OCI-LY1 (cell line): ENCODE results near the gene ISCA1.

Experiments used
- H2AFZ ChIP-seq: fragments of 200-600 bp; sonication (generic), shearing (Covaris generic); 2 replicates; pipeline ENCODE4 v1.6.0; 2014; ENCODE audit warnings: antibody characterized with exemption, mild to moderate bottlenecking, low read length
- H3F3A ChIP-seq: fragments of 200-600 bp; sonication (generic), shearing (Covaris generic); 2 replicates; pipeline ENCODE4 v1.6.0; 2014; ENCODE audit warnings: mild to moderate bottlenecking, antibody characterized with exemption, low read length, moderate library complexity; ENCODE audit not compliant: insufficient read depth
- H3K27ac ChIP-seq: fragments of 200-600 bp; sonication (generic); 2 replicates; pipeline ENCODE4 v1.5.1; 2014; ENCODE audit warnings: low read length, mixed run types, mild to moderate bottlenecking, low read depth; ENCODE audit not compliant: poor library complexity, severe bottlenecking
- H3K27me3 ChIP-seq: fragments of 200-600 bp; sonication (generic); 2 replicates; pipeline ENCODE4 v1.6.0; 2014; ENCODE audit warnings: antibody characterized with exemption, mild to moderate bottlenecking, low read length, moderate library complexity; ENCODE audit not compliant: insufficient read depth
- H3K36me3 ChIP-seq: fragments of 200-600 bp; sonication (generic); 2 replicates; pipeline ENCODE4 v1.6.1; 2014; ENCODE audit warnings: mild to moderate bottlenecking, antibody characterized with exemption, low read length, moderate library complexity, mixed read lengths; ENCODE audit not compliant: insufficient read depth
- H3K4me1 ChIP-seq: fragments of 200-600 bp; sonication (generic); 2 replicates; pipeline ENCODE4 v1.5.1; 2014; ENCODE audit warnings: mild to moderate bottlenecking, low read length, moderate library complexity; ENCODE audit not compliant: insufficient read depth, severe bottlenecking
- H3K4me2 ChIP-seq: fragments of 200-600 bp; sonication (generic), shearing (Covaris generic); 2 replicates; pipeline ENCODE4 v1.6.1; 2014; ENCODE audit warnings: low read length
- H3K4me3 ChIP-seq: fragments of 200-600 bp; sonication (generic); 2 replicates; pipeline ENCODE4 v1.5.1; 2014; ENCODE audit warnings: low read length, low read depth, mild to moderate bottlenecking, mixed read lengths; ENCODE audit not compliant: poor library complexity, severe bottlenecking
- H3K79me2 ChIP-seq: fragments of 200-600 bp; shearing (Covaris generic); 2 replicates; pipeline ENCODE4 v1.6.1; 2016; ENCODE audit warnings: mixed run types, low read length, mixed read lengths; ENCODE audit not compliant: insufficient read depth
- H3K9ac ChIP-seq: fragments of 200-600 bp; sonication (generic), shearing (Covaris generic); 2 replicates; pipeline ENCODE4 v1.6.1; 2014; ENCODE audit warnings: mild to moderate bottlenecking, low read length, mixed read lengths
- H3K9me2 ChIP-seq: fragments of 200-600 bp; sonication (generic), shearing (Covaris generic); 2 replicates; pipeline ENCODE4 v1.6.1; 2014; ENCODE audit warnings: low read depth, mild to moderate bottlenecking, low read length, mixed read lengths
- H3K9me3 ChIP-seq: fragments of 200-600 bp; shearing (Covaris generic); 2 replicates; pipeline ENCODE4 v1.6.1; 2014; ENCODE audit warnings: low read length, mixed read lengths
- H4K20me1 ChIP-seq: fragments of 200-600 bp; sonication (generic), shearing (Covaris generic); 2 replicates; pipeline ENCODE4 v1.6.0; 2016; ENCODE audit warnings: mild to moderate bottlenecking, low read length; ENCODE audit not compliant: insufficient read depth
- CTCF ChIP-seq: fragments of 200-600 bp; sonication (generic), shearing (Covaris generic); IDR thresholded peaks from 2 replicates; pipeline ENCODE4 v1.5.1; 2017; ENCODE audit warnings: mild to moderate bottlenecking, antibody characterized with exemption, low read length, moderate library complexity, mixed read lengths
- EZH2 ChIP-seq: fragments of 200-600 bp; sonication (generic), shearing (Covaris generic); IDR thresholded peaks from 2 replicates; pipeline ENCODE4 v1.8.0; 2017; ENCODE audit warnings: borderline replicate concordance, mixed run types, mild to moderate bottlenecking, antibody characterized with exemption, low read length, moderate library complexity, mixed read lengths

The ISCA1 gene

GRCh38 chr9:86242071-86242470 is 40.3 kb downstream of the ISCA1 start:
- Histone ChIP-seq H3K27me3 (no peaks in the 10 kb centered on the region), H3F3A (no peaks in the 10 kb centered on the region), H3K4me1 (no peaks in the 10 kb centered on the region), H3K79me2 (no peaks in the 10 kb centered on the region), H3K36me3 (no peaks in the 10 kb centered on the region), H4K20me1 (no peaks in the 10 kb centered on the region), H3K9me2 (no peaks in the 10 kb centered on the region), H3K4me3 (no peak overlapping the region), H2AFZ (no peak overlapping the region), H3K4me2 (no peak overlapping the region), H3K9ac (no peak overlapping the region), H3K27ac (no peak overlapping the region), H3K9me3 (no peaks in the 10 kb centered on the region)
- TF ChIP-seq CTCF (no peak), EZH2 (no peak)

- no peak overlapping the region for H3K4me2 ChIP-seq
- H3K27ac ChIP-seq, result no peak overlapping the region
- no peaks in the 10 kb centered on the region for H4K20me1 ChIP-seq
- TF ChIP-seq CTCF (no peak), EZH2 (no peak)
- no peaks in the 10 kb centered on the region for H3K4me1 ChIP-seq
- no peaks in the 10 kb centered on the region for H3K79me2 ChIP-seq
- no peaks in the 10 kb centered on the region for H3K9me2 ChIP-seq
- H3K27me3 ChIP-seq, result no peaks in the 10 kb centered on the region
- H3K9me3 ChIP-seq, result no peaks in the 10 kb centered on the region
- no peaks in the 10 kb centered on the region for H3F3A ChIP-seq
- no peak overlapping the region for H3K4me3 ChIP-seq
- H3K9ac ChIP-seq, result no peak overlapping the region
- no peak overlapping the region for H2AFZ ChIP-seq
- no peaks in the 10 kb centered on the region for H3K36me3 ChIP-seq
Measured at GRCh38 chr9:86241216-86241615, 41.1 kb downstream of the ISCA1 start.

GRCh38 chr9:86238861-86239770 is 43.2 kb downstream of the ISCA1 start:
- H3K9ac ChIP-seq, result no peak overlapping the region

More at GRCh38 chr9:86238861-86239770, 43.2 kb downstream of the ISCA1 start:
- Histone ChIP-seq H4K20me1 (no peaks in the 10 kb centered on the region), H3K4me2 (no peak overlapping the region), H3K79me2 (no peaks in the 10 kb centered on the region), H3K27ac (no peak overlapping the region), H3K9me3 (no peaks in the 10 kb centered on the region), H3K9me2 (no peaks in the 10 kb centered on the region), H3K4me1 (no peaks in the 10 kb centered on the region), H3F3A (no peaks in the 10 kb centered on the region), H3K36me3 (no peaks in the 10 kb centered on the region), H3K27me3 (no peaks in the 10 kb centered on the region), H2AFZ (no peak overlapping the region), H3K4me3 (no peak overlapping the region)
- TF ChIP-seq EZH2, result no peak
- no peak; the same call in 1 of the 2 replicates for TF ChIP-seq CTCF
